NCI-H1436 (cell line): ENCODE results near the gene ANKMY2.
"Not testable (repeated sequence)": the region's sequence is repeated elsewhere in the genome, so short reads cannot be mapped to it uniquely, and the experiment has no call there.

Experiments used
- DNase-seq: peaks from one replicate; lab custom pipeline; 2025; lab: John Stamatoyannopoulos, UW

Gene ANKMY2

GRCh38 chr7:16626388-16626787 lies 19.2 kb downstream of the ANKMY2 start:
- no peak for DNase-seq

- DNase-seq = no peak
Measured at GRCh38 chr7:16619979-16620408, 25.6 kb downstream of the ANKMY2 start.

GRCh38 chr7:16616542-16616941 lies 29.0 kb downstream of the ANKMY2 start:
- no peak for DNase-seq

- no peak for DNase-seq
Measured at GRCh38 chr7:16616122-16616521, 29.4 kb downstream of the ANKMY2 start.

GRCh38 chr7:16615228-16615627 lies 30.3 kb downstream of the ANKMY2 start:
- DNase-seq = no peak

- DNase-seq = no peak
Measured at GRCh38 chr7:16611711-16612110, 33.8 kb downstream of the ANKMY2 start.

GRCh38 chr7:16609842-16610450 lies 35.6 kb downstream of the ANKMY2 start:
- no peak for DNase-seq

- no peak for DNase-seq
Measured at GRCh38 chr7:16606704-16607103, 38.9 kb downstream of the ANKMY2 start.

- no peak for DNase-seq
Measured at GRCh38 chr7:16604054-16604453, 41.5 kb downstream of the ANKMY2 start.

- no peak for DNase-seq
Measured at GRCh38 chr7:16603633-16604032, 41.9 kb downstream of the ANKMY2 start.

GRCh38 chr7:16599860-16600259 lies 45.7 kb downstream of the ANKMY2 start:
- DNase-seq = no peak

GRCh38 chr7:16598015-16598414 lies 47.5 kb downstream of the ANKMY2 start:
- DNase-seq = no peak

GRCh38 chr7:16595596-16595995 lies 50.0 kb downstream of the ANKMY2 start:
- DNase-seq = not testable (repeated sequence)

- no peak for DNase-seq
Measured at GRCh38 chr7:16594676-16595075, 50.9 kb downstream of the ANKMY2 start.

GRCh38 chr7:16594061-16594460 lies 51.5 kb downstream of the ANKMY2 start:
- DNase-seq = no peak

GRCh38 chr7:16592395-16592794 lies 53.2 kb downstream of the ANKMY2 start:
- no peak for DNase-seq

GRCh38 chr7:16590424-16590823 lies 55.1 kb downstream of the ANKMY2 start:
- DNase-seq = no peak

GRCh38 chr7:16589881-16590280 lies 55.7 kb downstream of the ANKMY2 start:
- no peak for DNase-seq

GRCh38 chr7:16587790-16588189 lies 57.8 kb downstream of the ANKMY2 start:
- DNase-seq = no peak

GRCh38 chr7:16587129-16587528 lies 58.4 kb downstream of the ANKMY2 start:
- no peak for DNase-seq

- no peak for DNase-seq
Measured at GRCh38 chr7:16586081-16586874, 59.3 kb downstream of the ANKMY2 start.

GRCh38 chr7:16585540-16585939 lies 60.0 kb downstream of the ANKMY2 start:
- DNase-seq = no peak

- DNase-seq = no peak
Measured at GRCh38 chr7:16583834-16584233, 61.7 kb downstream of the ANKMY2 start.

- no peak for DNase-seq
Measured at GRCh38 chr7:16581286-16581685, 64.3 kb downstream of the ANKMY2 start.
